HG02884 (cell line): ENCODE measurements around the gene USP24.

Source experiments
- ATAC-seq: cut with Tn5 transposase; IDR thresholded peaks from one replicate; pipeline ENCODE4 v1.9.1; 2021; ENCODE audit warnings: mild to moderate bottlenecking, moderate library complexity; ENCODE audit not compliant: unreplicated experiment

Gene USP24

GRCh38 chr1:55057270-55057955 lies 157.8 kb downstream of the USP24 start:
- no peak for ATAC-seq

- no peak for ATAC-seq
These were observed 158.6 kb downstream of the USP24 start for GRCh38 chr1:55056632-55056992.

- ATAC-seq = no peak
These were observed 159.1 kb downstream of the USP24 start for GRCh38 chr1:55055951-55056631.

- no peak for ATAC-seq
These were observed 159.9 kb downstream of the USP24 start for GRCh38 chr1:55055084-55055882.

- no peak for ATAC-seq
These were observed 160.8 kb downstream of the USP24 start for GRCh38 chr1:55054396-55054795.

- ATAC-seq = no peak
These were observed 161.8 kb downstream of the USP24 start for GRCh38 chr1:55053265-55053954.

GRCh38 chr1:55052221-55053142 lies 162.7 kb downstream of the USP24 start:
- no peak for ATAC-seq

GRCh38 chr1:55051621-55052020 lies 163.5 kb downstream of the USP24 start:
- no peak for ATAC-seq

GRCh38 chr1:55051169-55051568 lies 164.0 kb downstream of the USP24 start:
- no peak for ATAC-seq

- ATAC-seq = no peak
These were observed 164.9 kb downstream of the USP24 start for GRCh38 chr1:55050283-55050682.

GRCh38 chr1:55049914-55050278 lies 165.3 kb downstream of the USP24 start:
- no peak for ATAC-seq

- ATAC-seq = no peak
These were observed 165.8 kb downstream of the USP24 start for GRCh38 chr1:55049271-55049913.

- no peak for ATAC-seq
These were observed 166.5 kb downstream of the USP24 start for GRCh38 chr1:55048453-55049270.

GRCh38 chr1:55047611-55048010 lies 167.6 kb downstream of the USP24 start:
- ATAC-seq = no peak

GRCh38 chr1:55046871-55047270 lies 168.3 kb downstream of the USP24 start:
- ATAC-seq = no peak

- ATAC-seq = no peak
These were observed 169.7 kb downstream of the USP24 start for GRCh38 chr1:55045430-55045829.

GRCh38 chr1:55044617-55045397 lies 170.4 kb downstream of the USP24 start:
- no peak for ATAC-seq

- ATAC-seq = no peak
These were observed 171.4 kb downstream of the USP24 start for GRCh38 chr1:55043726-55044125.
